Measurements from ENCODE around the gene DNAJC3. TPM values are rescaled to one million over a fixed set of nuclear protein-coding genes. Genes with fewer than 3 reads are reported as not detected.

Gene DNAJC3
- total and polyA plus RNA-seq, 4 donors, result 32.0 to 121 (median 37.1) TPM

DNA sequence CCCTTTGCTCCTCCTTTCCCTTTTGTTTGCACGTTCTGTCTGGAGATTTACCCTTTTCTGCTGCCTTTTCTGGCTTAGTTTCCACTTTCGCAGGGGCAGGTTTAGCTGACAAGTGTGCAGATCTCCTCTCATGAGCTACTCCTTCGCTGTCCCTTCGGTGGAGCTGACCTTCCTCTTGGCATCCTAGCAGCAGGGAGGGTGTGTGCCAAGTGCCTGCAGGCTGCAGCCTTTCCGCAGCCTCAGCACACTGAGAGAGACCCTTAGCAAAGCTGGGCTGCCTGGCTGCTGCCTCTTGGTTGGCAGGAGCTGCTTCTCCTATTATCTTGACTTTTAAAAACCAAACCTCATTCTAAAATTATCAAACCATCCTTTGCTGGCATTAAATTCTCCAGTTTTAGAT is 132.5 kb downstream of the DNAJC3 start:
- no peaks in the 10 kb centered on the region for H3K27me3 ChIP-seq (ENCODE audit: control insufficient read depth in 4 of 4, insufficient read depth in 4 of 4, low read length in 3 of 4)
- H3K4me3 ChIP-seq (ENCODE audit: low read depth in 1 of 3, low read length in 3 of 3), result peak overlapping the region in 1 of 3 donors; percentile 11
- no peaks in the 10 kb centered on the region for H3K4me1 ChIP-seq (ENCODE audit: control insufficient read depth in 4 of 4, insufficient read depth in 4 of 4, low read length in 3 of 4)
- peaks cover 0 to 2% (median 0%) of the 10 kb centered on the region in 4 donors for H3K36me3 ChIP-seq (ENCODE audit: control insufficient read depth in 4 of 4, insufficient read depth in 3 of 4, low read depth in 1 of 4, low read length in 3 of 4)
- peaks cover 3 to 14% (median 7%) of the 10 kb centered on the region in 4 donors for H3K9me3 ChIP-seq (ENCODE audit: control insufficient read depth in 4 of 4, low read length in 3 of 4)
- 95% methylated on average over 5 of the region's 5 CpGs for WGBS
- no peak for DNase-seq (ENCODE audit: low spot score)
- TF ChIP-seq HNF4A (conservative IDR thresholded peaks at IDR 0.05) (no peak), FOXA1 (IDR thresholded peaks at IDR 0.05) (no peak), JUND (IDR thresholded peaks at IDR 0.05) (no peak), TAF1 (conservative IDR thresholded peaks at IDR 0.05) (no peak), HNF4G (IDR thresholded peaks at IDR 0.05) (no peak), NR2F2 (IDR thresholded peaks at IDR 0.05) (no peak), FOXA2 (IDR thresholded peaks at IDR 0.05) (no peak), YY1 (IDR thresholded peaks at IDR 0.05) (no peak), RXRA (IDR thresholded peaks at IDR 0.05) (no peak)
- TF ChIP-seq, protein P1, sequence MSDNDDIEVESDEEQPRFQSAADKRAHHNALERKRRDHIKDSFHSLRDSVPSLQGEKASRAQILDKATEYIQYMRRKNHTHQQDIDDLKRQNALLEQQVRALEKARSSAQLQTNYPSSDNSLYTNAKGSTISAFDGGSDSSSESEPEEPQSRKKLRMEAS (IDR thresholded peaks at IDR 0.05), result no peak
- TF ChIP-seq, protein P2, sequence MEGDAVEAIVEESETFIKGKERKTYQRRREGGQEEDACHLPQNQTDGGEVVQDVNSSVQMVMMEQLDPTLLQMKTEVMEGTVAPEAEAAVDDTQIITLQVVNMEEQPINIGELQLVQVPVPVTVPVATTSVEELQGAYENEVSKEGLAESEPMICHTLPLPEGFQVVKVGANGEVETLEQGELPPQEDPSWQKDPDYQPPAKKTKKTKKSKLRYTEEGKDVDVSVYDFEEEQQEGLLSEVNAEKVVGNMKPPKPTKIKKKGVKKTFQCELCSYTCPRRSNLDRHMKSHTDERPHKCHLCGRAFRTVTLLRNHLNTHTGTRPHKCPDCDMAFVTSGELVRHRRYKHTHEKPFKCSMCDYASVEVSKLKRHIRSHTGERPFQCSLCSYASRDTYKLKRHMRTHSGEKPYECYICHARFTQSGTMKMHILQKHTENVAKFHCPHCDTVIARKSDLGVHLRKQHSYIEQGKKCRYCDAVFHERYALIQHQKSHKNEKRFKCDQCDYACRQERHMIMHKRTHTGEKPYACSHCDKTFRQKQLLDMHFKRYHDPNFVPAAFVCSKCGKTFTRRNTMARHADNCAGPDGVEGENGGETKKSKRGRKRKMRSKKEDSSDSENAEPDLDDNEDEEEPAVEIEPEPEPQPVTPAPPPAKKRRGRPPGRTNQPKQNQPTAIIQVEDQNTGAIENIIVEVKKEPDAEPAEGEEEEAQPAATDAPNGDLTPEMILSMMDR (IDR thresholded peaks at IDR 0.05; ENCODE audit: low read depth, low read length, missing input control), result no peak
- TF ChIP-seq, protein P3, sequence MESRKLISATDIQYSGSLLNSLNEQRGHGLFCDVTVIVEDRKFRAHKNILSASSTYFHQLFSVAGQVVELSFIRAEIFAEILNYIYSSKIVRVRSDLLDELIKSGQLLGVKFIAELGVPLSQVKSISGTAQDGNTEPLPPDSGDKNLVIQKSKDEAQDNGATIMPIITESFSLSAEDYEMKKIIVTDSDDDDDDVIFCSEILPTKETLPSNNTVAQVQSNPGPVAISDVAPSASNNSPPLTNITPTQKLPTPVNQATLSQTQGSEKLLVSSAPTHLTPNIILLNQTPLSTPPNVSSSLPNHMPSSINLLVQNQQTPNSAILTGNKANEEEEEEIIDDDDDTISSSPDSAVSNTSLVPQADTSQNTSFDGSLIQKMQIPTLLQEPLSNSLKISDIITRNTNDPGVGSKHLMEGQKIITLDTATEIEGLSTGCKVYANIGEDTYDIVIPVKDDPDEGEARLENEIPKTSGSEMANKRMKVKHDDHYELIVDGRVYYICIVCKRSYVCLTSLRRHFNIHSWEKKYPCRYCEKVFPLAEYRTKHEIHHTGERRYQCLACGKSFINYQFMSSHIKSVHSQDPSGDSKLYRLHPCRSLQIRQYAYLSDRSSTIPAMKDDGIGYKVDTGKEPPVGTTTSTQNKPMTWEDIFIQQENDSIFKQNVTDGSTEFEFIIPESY (IDR thresholded peaks at IDR 0.05), result no peak
- no peak overlapping the region for H3K27ac ChIP-seq (ENCODE audit: low read depth in 1 of 2, low read length in 2 of 2)
- H3K9ac ChIP-seq (ENCODE audit: low read depth in 1 of 2, low read length in 2 of 2), result no peak overlapping the region

DNA sequence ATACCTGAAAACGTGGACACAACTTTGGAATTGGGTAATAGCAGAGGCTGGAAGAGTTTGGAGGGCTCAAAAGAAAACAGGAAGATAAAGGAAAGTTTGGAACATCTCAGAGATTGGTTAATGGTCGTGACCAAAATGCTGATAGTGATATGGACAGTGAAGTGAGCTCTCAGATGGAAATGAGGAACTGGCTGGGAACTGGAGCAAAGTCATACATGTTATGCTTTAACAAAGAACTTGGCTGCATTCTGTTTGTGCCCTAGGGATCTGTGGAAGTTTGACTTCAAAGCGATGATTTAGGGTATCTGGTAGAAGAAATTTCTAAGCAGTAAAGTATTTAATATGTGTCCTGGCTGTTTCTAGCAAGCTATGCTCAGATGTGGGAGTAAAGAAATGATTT is 136.2 kb downstream of the DNAJC3 start:
- Histone ChIP-seq H3K27me3 (ENCODE audit: control insufficient read depth in 4 of 4, insufficient read depth in 4 of 4, low read length in 3 of 4) (no peaks in the 10 kb centered on the region), H3K4me3 (ENCODE audit: low read depth in 1 of 3, low read length in 3 of 3) (no peak overlapping the region), H3K9me3 (ENCODE audit: control insufficient read depth in 4 of 4, low read length in 3 of 4) (peaks cover 3 to 14% (median 5%) of the 10 kb centered on the region in 4 donors), H3K36me3 (ENCODE audit: control insufficient read depth in 4 of 4, insufficient read depth in 3 of 4, low read depth in 1 of 4, low read length in 3 of 4) (peaks cover 0 to 2% (median 0%) of the 10 kb centered on the region in 4 donors), H3K27ac (ENCODE audit: low read depth in 1 of 2, low read length in 2 of 2) (no peak overlapping the region), H3K9ac (ENCODE audit: low read depth in 1 of 2, low read length in 2 of 2) (no peak overlapping the region), H3K4me1 (ENCODE audit: control insufficient read depth in 4 of 4, insufficient read depth in 4 of 4, low read length in 3 of 4) (no peaks in the 10 kb centered on the region)
- DNase-seq (ENCODE audit: low spot score), result no peak
- no peak for TF ChIP-seq EGR1 (IDR thresholded peaks at IDR 0.05; ENCODE audit: low read depth in 2 of 2)
- WGBS, result 91% methylated on average over 3 of the region's 3 CpGs

DNA sequence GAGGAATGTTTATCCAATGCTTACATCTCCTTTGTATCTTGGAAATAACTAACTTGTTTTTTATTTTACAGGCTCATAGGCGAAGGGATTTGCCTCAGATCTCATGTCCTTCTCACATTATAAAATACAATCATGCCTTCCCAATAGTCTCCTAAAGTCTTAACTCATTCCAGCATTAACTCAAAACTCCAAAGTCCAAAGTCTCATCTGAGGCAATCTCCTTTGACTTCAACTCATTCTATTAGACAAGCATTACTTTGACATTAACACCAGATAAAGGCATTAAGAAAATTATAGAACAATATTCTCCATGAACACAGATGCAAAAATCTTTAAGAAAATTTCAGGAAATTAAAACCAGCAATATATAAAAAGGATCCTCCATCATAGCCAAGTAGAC is 137.6 kb downstream of the DNAJC3 start:
- Histone ChIP-seq H3K27me3 (ENCODE audit: control insufficient read depth in 4 of 4, insufficient read depth in 4 of 4, low read length in 3 of 4) (no peaks in the 10 kb centered on the region), H3K4me3 (ENCODE audit: low read depth in 1 of 3, low read length in 3 of 3) (no peak overlapping the region), H3K27ac (ENCODE audit: low read depth in 1 of 2, low read length in 2 of 2) (no peak overlapping the region), H3K4me1 (ENCODE audit: control insufficient read depth in 4 of 4, insufficient read depth in 4 of 4, low read length in 3 of 4) (no peaks in the 10 kb centered on the region), H3K36me3 (ENCODE audit: control insufficient read depth in 4 of 4, insufficient read depth in 3 of 4, low read depth in 1 of 4, low read length in 3 of 4) (peaks cover 0 to under 1% (median 0%) of the 10 kb centered on the region in 4 donors), H3K9me3 (ENCODE audit: control insufficient read depth in 4 of 4, low read length in 3 of 4) (peaks cover under 1 to 10% (median 4%) of the 10 kb centered on the region in 4 donors), H3K9ac (ENCODE audit: low read depth in 1 of 2, low read length in 2 of 2) (no peak overlapping the region)
- 97% methylated on average over 1 of the region's 1 CpG for WGBS
- TF ChIP-seq GABPA (IDR thresholded peaks at IDR 0.05 in 1 of 2, conservative IDR thresholded peaks at IDR 0.05 in 1 of 2) (no peak), EGR1 (IDR thresholded peaks at IDR 0.05; ENCODE audit: low read depth in 2 of 2) (no peak), RXRA (IDR thresholded peaks at IDR 0.05) (no peak), HNF4A (conservative IDR thresholded peaks at IDR 0.05) (peak; percentile 77 to 85), HNF4G (IDR thresholded peaks at IDR 0.05) (peak; percentile 51)
- TF ChIP-seq, protein P4, sequence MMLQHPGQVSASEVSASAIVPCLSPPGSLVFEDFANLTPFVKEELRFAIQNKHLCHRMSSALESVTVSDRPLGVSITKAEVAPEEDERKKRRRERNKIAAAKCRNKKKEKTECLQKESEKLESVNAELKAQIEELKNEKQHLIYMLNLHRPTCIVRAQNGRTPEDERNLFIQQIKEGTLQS (IDR thresholded peaks at IDR 0.05), result no peak
- TF ChIP-seq, protein P5, sequence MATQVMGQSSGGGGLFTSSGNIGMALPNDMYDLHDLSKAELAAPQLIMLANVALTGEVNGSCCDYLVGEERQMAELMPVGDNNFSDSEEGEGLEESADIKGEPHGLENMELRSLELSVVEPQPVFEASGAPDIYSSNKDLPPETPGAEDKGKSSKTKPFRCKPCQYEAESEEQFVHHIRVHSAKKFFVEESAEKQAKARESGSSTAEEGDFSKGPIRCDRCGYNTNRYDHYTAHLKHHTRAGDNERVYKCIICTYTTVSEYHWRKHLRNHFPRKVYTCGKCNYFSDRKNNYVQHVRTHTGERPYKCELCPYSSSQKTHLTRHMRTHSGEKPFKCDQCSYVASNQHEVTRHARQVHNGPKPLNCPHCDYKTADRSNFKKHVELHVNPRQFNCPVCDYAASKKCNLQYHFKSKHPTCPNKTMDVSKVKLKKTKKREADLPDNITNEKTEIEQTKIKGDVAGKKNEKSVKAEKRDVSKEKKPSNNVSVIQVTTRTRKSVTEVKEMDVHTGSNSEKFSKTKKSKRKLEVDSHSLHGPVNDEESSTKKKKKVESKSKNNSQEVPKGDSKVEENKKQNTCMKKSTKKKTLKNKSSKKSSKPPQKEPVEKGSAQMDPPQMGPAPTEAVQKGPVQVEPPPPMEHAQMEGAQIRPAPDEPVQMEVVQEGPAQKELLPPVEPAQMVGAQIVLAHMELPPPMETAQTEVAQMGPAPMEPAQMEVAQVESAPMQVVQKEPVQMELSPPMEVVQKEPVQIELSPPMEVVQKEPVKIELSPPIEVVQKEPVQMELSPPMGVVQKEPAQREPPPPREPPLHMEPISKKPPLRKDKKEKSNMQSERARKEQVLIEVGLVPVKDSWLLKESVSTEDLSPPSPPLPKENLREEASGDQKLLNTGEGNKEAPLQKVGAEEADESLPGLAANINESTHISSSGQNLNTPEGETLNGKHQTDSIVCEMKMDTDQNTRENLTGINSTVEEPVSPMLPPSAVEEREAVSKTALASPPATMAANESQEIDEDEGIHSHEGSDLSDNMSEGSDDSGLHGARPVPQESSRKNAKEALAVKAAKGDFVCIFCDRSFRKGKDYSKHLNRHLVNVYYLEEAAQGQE (IDR thresholded peaks at IDR 0.05), result no peak
- DNase-seq (ENCODE audit: low spot score), result no peak

Measured in liver (tissue), 9 donors.